ENCODE results near the gene SOBP. TPM values are rescaled to one million over a fixed set of nuclear protein-coding genes. Genes with fewer than 3 reads are reported as not detected.
"Not testable (repeated sequence)": the region's sequence is repeated elsewhere in the genome, so short reads cannot be mapped to it uniquely, and the experiment has no call there.

SOBP gene
- total RNA-seq, 2 donors from 2014 or later, result 10.3 to 11.1 TPM

DNA sequence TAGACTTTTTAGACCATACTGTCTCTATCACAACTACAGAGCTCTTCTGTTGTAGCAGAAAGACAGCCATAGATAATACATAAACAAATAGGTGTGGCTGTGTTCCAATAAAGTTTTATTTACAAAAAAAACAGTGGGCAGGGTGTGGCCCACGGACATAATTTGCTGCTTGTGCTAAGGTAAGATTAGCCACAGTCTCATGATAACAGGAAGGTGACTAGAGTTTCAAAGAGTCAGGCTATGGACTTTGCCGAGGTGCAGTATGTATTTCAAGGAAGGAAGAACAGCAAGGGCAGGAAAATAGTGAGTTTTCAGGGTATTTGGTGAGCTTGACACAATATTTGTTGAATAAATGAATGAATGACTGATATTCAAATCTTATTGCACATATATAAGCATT lies 20.2 kb downstream of the SOBP start:
- no peak for DNase-seq (ENCODE audit: low spot score)
- peaks cover 13 to 23% of the 10 kb centered on the region in 2 donors for H3K4me1 ChIP-seq (ENCODE audit: control insufficient read depth in 1 of 2, low read depth in 2 of 2)
- H3K27me3 ChIP-seq (replicated peaks; ENCODE audit: insufficient read depth), result no peaks in the 10 kb centered on the region
- no peaks in the 10 kb centered on the region for H3K9me3 ChIP-seq
- no peak overlapping the region for H3K4me3 ChIP-seq
- no peak for ATAC-seq (ENCODE audit: insufficient number of reproducible peaks, low FRiP score, low read depth)
- H3K27ac ChIP-seq, result no peak overlapping the region
- no peaks in the 10 kb centered on the region for H3K36me3 ChIP-seq
- TF ChIP-seq, protein P1, sequence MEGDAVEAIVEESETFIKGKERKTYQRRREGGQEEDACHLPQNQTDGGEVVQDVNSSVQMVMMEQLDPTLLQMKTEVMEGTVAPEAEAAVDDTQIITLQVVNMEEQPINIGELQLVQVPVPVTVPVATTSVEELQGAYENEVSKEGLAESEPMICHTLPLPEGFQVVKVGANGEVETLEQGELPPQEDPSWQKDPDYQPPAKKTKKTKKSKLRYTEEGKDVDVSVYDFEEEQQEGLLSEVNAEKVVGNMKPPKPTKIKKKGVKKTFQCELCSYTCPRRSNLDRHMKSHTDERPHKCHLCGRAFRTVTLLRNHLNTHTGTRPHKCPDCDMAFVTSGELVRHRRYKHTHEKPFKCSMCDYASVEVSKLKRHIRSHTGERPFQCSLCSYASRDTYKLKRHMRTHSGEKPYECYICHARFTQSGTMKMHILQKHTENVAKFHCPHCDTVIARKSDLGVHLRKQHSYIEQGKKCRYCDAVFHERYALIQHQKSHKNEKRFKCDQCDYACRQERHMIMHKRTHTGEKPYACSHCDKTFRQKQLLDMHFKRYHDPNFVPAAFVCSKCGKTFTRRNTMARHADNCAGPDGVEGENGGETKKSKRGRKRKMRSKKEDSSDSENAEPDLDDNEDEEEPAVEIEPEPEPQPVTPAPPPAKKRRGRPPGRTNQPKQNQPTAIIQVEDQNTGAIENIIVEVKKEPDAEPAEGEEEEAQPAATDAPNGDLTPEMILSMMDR (IDR thresholded peaks at IDR 0.05), result no peak

DNA sequence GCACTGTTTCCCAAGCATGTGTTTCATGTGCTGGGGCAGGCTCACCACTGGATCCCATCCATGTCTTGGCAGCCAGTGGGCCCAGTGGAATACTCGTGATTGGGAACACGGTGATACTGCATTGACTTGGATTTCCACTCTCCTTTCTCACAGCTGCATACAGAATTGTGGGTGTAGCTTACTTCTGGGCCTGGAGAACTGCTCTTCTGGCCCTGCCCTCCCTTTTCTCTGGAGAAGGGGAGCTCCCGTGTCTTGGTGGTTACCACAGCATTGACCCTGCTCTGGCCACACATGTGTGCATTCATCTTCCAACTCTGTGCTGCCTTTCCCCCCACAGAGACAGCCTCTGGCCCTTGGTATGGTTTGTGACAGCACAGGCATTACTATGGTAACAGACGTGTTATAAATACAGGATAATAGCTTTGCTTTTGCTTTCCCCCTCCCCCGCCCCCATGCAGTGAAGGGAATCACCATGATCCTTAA lies 21.6 kb downstream of the SOBP start:
- TF ChIP-seq, protein P1 (IDR thresholded peaks at IDR 0.05), result no peak
- H3K27me3 ChIP-seq (replicated peaks; ENCODE audit: insufficient read depth), result no peaks in the 10 kb centered on the region
- no peak overlapping the region for H3K4me3 ChIP-seq
- no peak overlapping the region for H3K27ac ChIP-seq
- H3K4me1 ChIP-seq (ENCODE audit: control insufficient read depth in 1 of 2, low read depth in 2 of 2), result peaks cover 13 to 23% of the 10 kb centered on the region in 2 donors
- H3K36me3 ChIP-seq, result no peaks in the 10 kb centered on the region
- ATAC-seq (ENCODE audit: insufficient number of reproducible peaks, low FRiP score, low read depth), result no peak
- H3K9me3 ChIP-seq, result no peaks in the 10 kb centered on the region
- no peak for DNase-seq (ENCODE audit: low spot score)

DNA sequence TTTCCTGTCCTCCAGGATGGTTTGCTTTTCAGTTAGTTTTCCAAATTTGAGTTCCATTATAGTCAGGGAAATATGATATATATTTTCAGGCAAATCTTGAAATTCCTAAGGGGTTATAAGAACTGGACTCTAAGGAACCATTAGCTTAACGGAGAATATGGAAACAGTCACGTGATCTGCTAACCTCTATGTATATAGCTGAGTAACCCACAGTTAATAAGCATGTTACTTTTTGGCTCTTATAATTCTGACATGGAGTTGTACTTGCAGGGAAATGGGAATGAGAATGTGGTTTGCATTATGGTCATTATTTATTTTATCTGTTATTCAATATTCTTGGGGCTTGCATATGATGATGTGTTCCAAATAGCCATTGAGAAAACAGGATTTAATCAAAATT lies 23.3 kb downstream of the SOBP start:
- H3K4me1 ChIP-seq (ENCODE audit: control insufficient read depth in 1 of 2, low read depth in 2 of 2), result peaks cover 13 to 23% of the 10 kb centered on the region in 2 donors
- no peaks in the 10 kb centered on the region for H3K36me3 ChIP-seq
- no peaks in the 10 kb centered on the region for H3K9me3 ChIP-seq
- TF ChIP-seq, protein P1 (IDR thresholded peaks at IDR 0.05), result no peak
- no peak for ATAC-seq (ENCODE audit: insufficient number of reproducible peaks, low FRiP score, low read depth)
- H3K4me3 ChIP-seq, result no peak overlapping the region
- no peaks in the 10 kb centered on the region for H3K27me3 ChIP-seq (replicated peaks; ENCODE audit: insufficient read depth)
- no peak for DNase-seq (ENCODE audit: low spot score)
- H3K27ac ChIP-seq, result no peak overlapping the region

DNA sequence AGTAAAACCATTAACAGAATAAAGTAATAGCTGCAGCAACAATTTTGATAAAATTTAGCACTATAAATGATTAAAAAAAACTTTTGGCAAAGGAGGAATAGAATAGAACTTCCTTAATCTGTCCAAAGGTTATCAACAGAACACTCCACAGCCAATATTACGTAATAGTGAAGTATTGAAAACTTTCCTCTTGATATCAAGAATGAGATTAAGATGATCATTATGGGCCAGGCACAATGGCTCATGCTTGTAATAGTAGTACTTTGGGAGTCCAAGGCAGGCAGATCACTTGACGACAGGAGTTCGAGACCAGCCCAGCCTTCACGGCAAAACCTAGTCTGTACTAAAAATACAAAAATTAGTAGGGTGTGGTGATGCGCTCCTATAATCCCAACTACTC lies 26.0 kb downstream of the SOBP start:
- TF ChIP-seq, protein P1 (IDR thresholded peaks at IDR 0.05), result no peak
- no peak for ATAC-seq (ENCODE audit: insufficient number of reproducible peaks, low FRiP score, low read depth)

DNA sequence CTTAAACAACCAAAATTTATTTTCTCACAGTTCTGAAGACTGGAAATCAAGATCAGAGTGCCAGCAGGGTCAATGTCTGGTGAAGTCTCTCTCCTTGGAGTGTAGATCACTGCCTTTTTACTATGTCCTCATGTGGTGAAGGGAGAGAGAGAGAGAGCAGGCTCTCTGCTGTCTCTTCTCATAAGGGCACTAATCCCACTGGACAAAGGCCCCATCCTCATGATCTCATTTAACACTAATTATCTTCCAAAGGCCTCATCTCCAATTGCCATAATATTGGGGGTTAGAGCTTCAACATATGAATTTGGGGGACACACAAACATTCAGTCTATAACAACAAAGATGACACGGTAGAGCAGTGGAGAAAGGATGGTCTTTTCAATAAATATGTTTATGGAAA lies 27.4 kb downstream of the SOBP start:
- Histone ChIP-seq H3K9me3 (no peaks in the 10 kb centered on the region), H3K4me1 (ENCODE audit: control insufficient read depth in 1 of 2, low read depth in 2 of 2) (peaks cover 0 to 2% of the 10 kb centered on the region in 2 donors), H3K4me3 (no peak overlapping the region), H3K27ac (no peak overlapping the region), H3K36me3 (no peaks in the 10 kb centered on the region), H3K27me3 (replicated peaks; ENCODE audit: insufficient read depth) (no peaks in the 10 kb centered on the region)
- TF ChIP-seq, protein P1 (IDR thresholded peaks at IDR 0.05), result no peak
- no peak for DNase-seq (ENCODE audit: low spot score)
- ATAC-seq (ENCODE audit: insufficient number of reproducible peaks, low FRiP score, low read depth), result no peak

More for the DNA sequence above, 26.0 kb downstream of the SOBP start:
- no peaks in the 10 kb centered on the region for H3K27me3 ChIP-seq (replicated peaks; ENCODE audit: insufficient read depth)
- DNase-seq (ENCODE audit: low spot score), result no peak
- no peak overlapping the region for H3K27ac ChIP-seq
- H3K9me3 ChIP-seq, result no peaks in the 10 kb centered on the region
- H3K36me3 ChIP-seq, result no peaks in the 10 kb centered on the region
- no peak overlapping the region for H3K4me3 ChIP-seq
- H3K4me1 ChIP-seq (ENCODE audit: control insufficient read depth in 1 of 2, low read depth in 2 of 2), result peaks cover 7 to 15% of the 10 kb centered on the region in 2 donors

DNA sequence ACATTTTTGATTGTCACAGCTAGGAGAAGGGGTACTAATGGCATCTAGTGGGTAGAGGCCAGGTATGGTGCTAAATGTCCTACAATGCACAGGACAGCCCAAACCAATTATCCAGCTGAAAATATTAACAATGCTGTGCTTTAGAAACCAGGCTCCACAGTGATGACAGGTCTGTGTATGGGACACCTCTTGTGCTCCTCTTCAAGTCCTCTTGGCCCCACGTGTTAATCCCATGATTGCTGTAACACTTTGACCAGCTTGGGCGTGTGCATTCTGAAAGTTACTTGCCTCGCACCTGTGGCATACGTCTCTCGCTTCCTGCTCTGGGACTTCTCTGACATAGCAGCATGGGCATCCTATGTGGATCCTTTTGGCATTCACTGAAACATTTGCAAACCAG lies 29.3 kb downstream of the SOBP start:
- H3K36me3 ChIP-seq; H3K27me3 ChIP-seq (replicated peaks; ENCODE audit: insufficient read depth): not testable (repeated sequence)

DNA sequence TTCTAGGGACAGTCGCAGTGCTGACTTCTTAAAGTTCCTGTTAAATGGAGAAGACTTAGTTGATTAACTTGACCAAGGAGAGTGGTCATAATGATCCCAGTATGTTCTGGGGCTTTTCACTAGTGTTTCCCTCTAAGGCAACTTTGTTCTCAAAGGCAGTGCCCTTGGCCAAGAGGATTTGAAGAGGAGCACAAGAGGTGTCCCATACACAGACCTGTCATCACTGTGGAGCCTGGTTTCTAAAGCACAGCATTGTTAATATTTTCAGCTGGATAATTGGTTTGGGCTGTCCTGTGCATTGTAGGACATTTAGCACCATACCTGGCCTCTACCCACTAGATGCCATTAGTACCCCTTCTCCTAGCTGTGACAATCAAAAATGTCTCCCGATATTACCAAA lies 30.8 kb downstream of the SOBP start:
- ATAC-seq (ENCODE audit: insufficient number of reproducible peaks, low FRiP score, low read depth); DNase-seq (ENCODE audit: low spot score): not testable (repeated sequence)

More for the DNA sequence above, 29.3 kb downstream of the SOBP start:
- not testable (repeated sequence) for H3K9me3 ChIP-seq; H3K4me3 ChIP-seq; H3K27ac ChIP-seq; DNase-seq (ENCODE audit: low spot score); H3K4me1 ChIP-seq (ENCODE audit: control insufficient read depth in 1 of 2, low read depth in 2 of 2); ATAC-seq (ENCODE audit: insufficient number of reproducible peaks, low FRiP score, low read depth)

More for the DNA sequence above, 30.8 kb downstream of the SOBP start:
- H3K27me3 ChIP-seq (replicated peaks; ENCODE audit: insufficient read depth); H3K4me3 ChIP-seq; H3K9me3 ChIP-seq; H3K27ac ChIP-seq; H3K36me3 ChIP-seq; H3K4me1 ChIP-seq (ENCODE audit: control insufficient read depth in 1 of 2, low read depth in 2 of 2): not testable (repeated sequence)
